Measurements from ENCODE around the gene GJD4.

GRCh38 chr10:35576730-35577129 lies 28.4 kb upstream of the GJD4 start:
- TF ChIP-seq TAF1 (IDR thresholded peaks at IDR 0.05; ENCODE audit: low read depth, low read length) = no peak
- TF ChIP-seq POLR2AphosphoS5 (IDR thresholded peaks at IDR 0.05; ENCODE audit: low read depth, low read length) = no peak
- no peak for TF ChIP-seq POLR2A (IDR thresholded peaks at IDR 0.05; ENCODE audit: low read depth, low read length)
- TF ChIP-seq POU2F2 (IDR thresholded peaks at IDR 0.05; ENCODE audit: low read depth, low read length) = no peak
- no peak for TF ChIP-seq PAX5 (IDR thresholded peaks at IDR 0.05; ENCODE audit: insufficient read depth, low read length, severe bottlenecking)
